SK-N-SH (cell line): ENCODE results near the gene SAMD4A. TPM values are rescaled to one million over a fixed set of nuclear protein-coding genes. Genes with fewer than 3 reads are reported as not detected.

ENCODE experiments used
- CTCF ChIA-PET: fragments of 300-600, 350-600 bp; formaldehyde crosslinking; extraction: SDS; loops from one replicate; lab custom pipeline; 2021; lab: Yijun Ruan, JAX
- POLR2A ChIA-PET: fragments of 350-600 bp; sonication (Branson Sonifier 250); formaldehyde crosslinking; extraction: SDS; loops from one replicate; lab custom pipeline; 2020; ENCODE audit warnings: antibody characterized with exemption, inconsistent platforms; lab: Yijun Ruan, JAX
- DNase-seq: peaks from one replicate; pipeline ENCODE4 v3.0.0; 2012
- H2AFZ ChIP-seq: fragments of 200-600 bp; sonication (generic); 2 replicates; pipeline ENCODE4 v1.8.1; 2016; ENCODE audit warnings: antibody characterized with exemption, mild to moderate bottlenecking, low read depth
- H3F3A ChIP-seq: fragments of 200-600 bp; sonication (generic); replicated peaks from 2 replicates; pipeline ENCODE3; 2016; ENCODE audit warnings: antibody characterized with exemption, mild to moderate bottlenecking; ENCODE audit not compliant: insufficient read depth
- H3K27ac ChIP-seq, 2 experiments: fragments of 200-500 bp in 1 of 2; fragments of 200-600 bp in 1 of 2; sonication (Bioruptor generic) in 1 of 2; sonication (generic), shearing (Covaris generic) in 1 of 2; 2 replicates each; pipeline versions ENCODE4 v1.5.1 to v1.6.1; 2014 to 2016; ENCODE audit warnings: low read depth in 2 of 2, inconsistent platforms in 1 of 2, low read length in 1 of 2, mild to moderate bottlenecking in 1 of 2, mixed read lengths in 1 of 2
- H3K27me3 ChIP-seq: fragments of 200-600 bp; sonication (generic), shearing (Covaris generic); 2 replicates; pipeline ENCODE4 v1.6.1; 2016; ENCODE audit warnings: mixed run types; ENCODE audit not compliant: insufficient read depth
- H3K36me3 ChIP-seq, 2 experiments: fragments of 200-500 bp in 1 of 2; fragments of 200-600 bp in 1 of 2; sonication (Bioruptor generic) in 1 of 2; sonication (generic) in 1 of 2; replicated peaks in 1 of 2; 2 replicates each; pipeline versions ENCODE3 to v1.5.1; 2014 to 2016; ENCODE audit warnings: low read length in 1 of 2, mild to moderate bottlenecking in 1 of 2; ENCODE audit not compliant: insufficient read depth in 2 of 2, control insufficient read depth in 1 of 2
- H3K4me1 ChIP-seq, 2 experiments: fragments of 200-500 bp in 1 of 2; fragments of 200-600 bp in 1 of 2; sonication (Bioruptor generic) in 1 of 2; sonication (generic), shearing (Covaris generic) in 1 of 2; 2 replicates each; pipeline versions ENCODE4 v1.5.1 to v1.6.1; 2014 to 2016; ENCODE audit warnings: low read depth in 1 of 2, low read length in 1 of 2, mixed run types in 1 of 2; ENCODE audit not compliant: insufficient read depth in 2 of 2, control insufficient read depth in 1 of 2
- H3K4me2 ChIP-seq: fragments of 200-600 bp; sonication (generic), shearing (Covaris generic); 2 replicates; pipeline ENCODE4 v1.6.1; 2017; ENCODE audit warnings: mixed run types
- H3K4me3 ChIP-seq, 2 experiments: fragments of 200-500 bp in 1 of 2; fragments of 200-600 bp in 1 of 2; sonication (Bioruptor generic) in 1 of 2; sonication (generic), shearing (Covaris generic) in 1 of 2; 2 replicates each; pipeline versions ENCODE4 v1.5.1 to v1.8.1; 2014 to 2016; ENCODE audit warnings: low read depth in 2 of 2, inconsistent platforms in 1 of 2, low read length in 1 of 2, mild to moderate bottlenecking in 1 of 2, mixed read lengths in 1 of 2, moderate library complexity in 1 of 2
- H3K79me2 ChIP-seq: fragments of 200-600 bp; sonication (generic); 2 replicates; pipeline ENCODE4 v1.8.1; 2017; ENCODE audit warnings: mild to moderate bottlenecking; ENCODE audit not compliant: insufficient read depth
- H3K9ac ChIP-seq: fragments of 200-600 bp; sonication (generic); 2 replicates; pipeline ENCODE4 v1.6.1; 2017; ENCODE audit warnings: mixed run types
- H3K9me2 ChIP-seq: fragments of 200-600 bp; sonication (generic); 2 replicates; pipeline ENCODE4 v1.6.1; 2017; ENCODE audit warnings: mixed run types
- H3K9me3 ChIP-seq: fragments of 200-600 bp; sonication (generic); 2 replicates; pipeline ENCODE4 v1.6.1; 2017; ENCODE audit warnings: mixed run types, mild to moderate bottlenecking, moderate library complexity
- H4K20me1 ChIP-seq: fragments of 200-600 bp; sonication (generic); 2 replicates; pipeline ENCODE4 v1.6.1; 2017; ENCODE audit warnings: mild to moderate bottlenecking, mixed run types; ENCODE audit not compliant: insufficient read depth
- CHD2 ChIP-seq: fragments of 150-350 bp; IDR thresholded peaks from 2 replicates; pipeline ENCODE4 v1.6.1; 2018; ENCODE audit warnings: low read length; ENCODE audit not compliant: partially characterized antibody
- CTCF ChIP-seq: fragments of 200-600 bp; sonication (generic); IDR thresholded peaks from 2 replicates; pipeline ENCODE4 v1.6.1; 2017; ENCODE audit warnings: antibody characterized with exemption, mild to moderate bottlenecking, moderate library complexity
- ELF1 ChIP-seq: IDR thresholded peaks from 2 replicates; pipeline ENCODE4 v1.4.0; 2012
- EZH2phosphoT487 ChIP-seq: fragments of 200-600 bp; sonication (generic); IDR thresholded peaks from 2 replicates; pipeline ENCODE4 v1.6.1; 2017; ENCODE audit warnings: low read depth, mixed run types, mild to moderate bottlenecking, antibody characterized with exemption, moderate library complexity, borderline replicate concordance
- FOXJ3 ChIP-seq: sonication (generic); formaldehyde crosslinking; IDR thresholded peaks from 2 replicates; pipeline ENCODE4 v1.5.1; 2020; ENCODE audit warnings: mild to moderate bottlenecking, missing genetic modification reagents
- GABPA ChIP-seq: IDR thresholded peaks from 2 replicates; pipeline ENCODE4 v1.4.0; 2012; ENCODE audit warnings: low read depth, mild to moderate bottlenecking
- IRF3 ChIP-seq: fragments of 150-350 bp; IDR thresholded peaks from 2 replicates; pipeline ENCODE4 v1.6.1; 2016; ENCODE audit warnings: mild to moderate bottlenecking, low read depth, low read length
- MAX ChIP-seq: IDR thresholded peaks from 2 replicates; pipeline ENCODE4 v1.4.0; 2012; ENCODE audit warnings: low read depth
- RXRA ChIP-seq: IDR thresholded peaks from 2 replicates; pipeline ENCODE4 v1.4.0; 2012; ENCODE audit warnings: low read depth, mild to moderate bottlenecking, borderline replicate concordance
- SMC3 ChIP-seq: IDR thresholded peaks from 2 replicates; pipeline ENCODE4 v1.6.1; 2012; ENCODE audit warnings: low read depth, low read length, improper control_type of control experiment
- USF1 ChIP-seq: IDR thresholded peaks from 2 replicates; pipeline ENCODE4 v1.4.0; 2012; ENCODE audit warnings: low read depth, borderline replicate concordance
- USF2 ChIP-seq: fragments of 150-350 bp; IDR thresholded peaks from 2 replicates; pipeline ENCODE4 v1.6.1; 2017; ENCODE audit warnings: antibody characterized with exemption, low read length, low read depth, borderline replicate concordance
- whole genome bisulfite sequencing: methylation state at CpG from one replicate; pipeline ENCODE4 v1.1.6; 2017; ENCODE audit warnings: low lambda C conversion rate; 5-methylcytosine and 5-hydroxymethylcytosine counted together
- polyA plus RNA-seq, 3 experiments: library from polyadenylated mRNA; depleted of rRNA; stranded (reverse); fragments of >200 nt; gene quantifications; 2 replicates each; pipeline ENCODE4 v1.2.3, GENCODE V29; 2012

The SAMD4A gene
- polyA plus RNA-seq, 1 of the 3 experiments (the other 2 are of a cell fraction) = 5.0 TPM

GRCh38 chr14:54742492-54743350 lies 175.8 kb downstream of the SAMD4A start:
- no peak overlapping the region for H3K4me3 ChIP-seq
- WGBS = 94% methylated on average over 5 of the region's 5 CpGs
- DNase-seq = no peak
- no peak overlapping the region for H3K9ac ChIP-seq
- TF ChIP-seq ELF1 (no peak), IRF3 (no peak), EZH2phosphoT487 (no peak), FOXJ3 (CRISPR knock-in tag) (no peak), RXRA (no peak), USF1 (no peak), USF2 (no peak), GABPA (no peak), MAX (no peak), CHD2 (no peak), CTCF (no peak), SMC3 (no peak)
- TF ChIP-seq, all 33 proteins: peak for 0
- Histone ChIP-seq H3K9me2 (no peaks in the 10 kb centered on the region), H3K27me3 (no peaks in the 10 kb centered on the region), H3K4me1 (peaks cover 0 to 4% of the 10 kb centered on the region in 2 experiments; a peak in 2 of 4 replicates), H3K4me2 (no peak overlapping the region), H2AFZ (no peak overlapping the region), H4K20me1 (peaks cover 34% of the 10 kb centered on the region), H3F3A (no peaks in the 10 kb centered on the region), H3K36me3 (peaks cover 0 to 6% of the 10 kb centered on the region in 2 experiments), H3K27ac (no peak overlapping the region), H3K79me2 (peaks cover 79% of the 10 kb centered on the region), H3K9me3 (no peaks in the 10 kb centered on the region)
- ChIA-PET CTCF (interaction anchor here (0.6 to 2.4 kb wide), 3 partner anchors 31 to 257 kb away, joined by 3 to 6 read pairs (median 4); no protein-coding TSS in a partner anchor), POLR2A (no interaction called here)
